Fibroblast of mammary gland (primary cell): ENCODE results near the gene IER5L.

Source experiments
- DNase-seq: peaks from one replicate; pipeline ENCODE4 v3.0.0-alpha.2; 2010; ENCODE audit warnings: low read depth
- H3K4me3 ChIP-seq: 2 replicates; pipeline ENCODE4 v1.5.1; 2011; ENCODE audit warnings: low read depth, mild to moderate bottlenecking, low read length, moderate library complexity; ENCODE audit not compliant: control insufficient read depth
- CTCF ChIP-seq: conservative IDR thresholded peaks from 2 replicates; pipeline ENCODE4 v1.5.1; 2011; ENCODE audit warnings: low read depth, low read length, inconsistent platforms; ENCODE audit not compliant: control insufficient read depth, insufficient read depth

The IER5L gene

GRCh38 chr9:129141066-129142041 lies 36.7 kb downstream of the IER5L start:
- no peak for TF ChIP-seq CTCF
- peak; percentile 96 for DNase-seq
- peak overlapping the region; percentile 20 for H3K4me3 ChIP-seq

- no peak for TF ChIP-seq CTCF
- DNase-seq, result peak; percentile 58
- H3K4me3 ChIP-seq, result peak overlapping the region; percentile 49
Observed at GRCh38 chr9:129140397-129141065, 37.5 kb downstream of the IER5L start.

- TF ChIP-seq CTCF, result no peak
- DNase-seq, result peak; percentile 100
- H3K4me3 ChIP-seq, result peak overlapping the region; percentile 50
Observed at GRCh38 chr9:129139993-129140396, 38.1 kb downstream of the IER5L start.

GRCh38 chr9:129139233-129139992 lies 38.6 kb downstream of the IER5L start:
- DNase-seq, result peak; percentile 91
- peak; percentile 88 for TF ChIP-seq CTCF
- H3K4me3 ChIP-seq, result peak overlapping the region; percentile 50

GRCh38 chr9:129138476-129139232 lies 39.4 kb downstream of the IER5L start:
- H3K4me3 ChIP-seq, result no peak overlapping the region
- DNase-seq, result peak; percentile 78
- TF ChIP-seq CTCF, result no peak

- DNase-seq, result no peak
- no peak for TF ChIP-seq CTCF
- no peak overlapping the region for H3K4me3 ChIP-seq
Observed at GRCh38 chr9:129138144-129138462, 40.0 kb downstream of the IER5L start.
